Measurements from ENCODE around the gene OR2W3.

DNA sequence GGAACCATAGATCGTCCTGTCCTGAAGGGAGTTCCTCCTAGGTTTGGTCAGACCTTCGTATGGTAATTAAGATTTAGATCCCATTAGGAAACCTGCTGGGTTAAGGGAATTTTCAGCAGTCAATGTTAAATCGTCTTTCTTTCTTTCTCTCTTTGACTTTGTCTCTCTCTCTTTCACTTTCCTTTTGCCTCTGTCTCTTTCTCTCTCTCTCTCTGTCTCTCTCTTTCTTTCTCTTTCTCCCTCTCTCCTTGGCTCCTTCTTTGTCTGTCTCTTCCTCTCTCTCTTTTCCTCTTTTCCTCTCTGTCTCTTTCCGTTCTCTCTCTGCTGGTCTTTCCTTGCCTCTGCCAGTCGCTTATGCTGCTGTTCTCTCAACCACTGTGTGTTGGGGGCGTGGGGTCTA is 8.7 kb downstream of the OR2W3 start:
- no peak for TF ChIP-seq CEBPB (IDR thresholded peaks at IDR 0.05; ENCODE audit: low read depth)
- TF ChIP-seq, protein P1, sequence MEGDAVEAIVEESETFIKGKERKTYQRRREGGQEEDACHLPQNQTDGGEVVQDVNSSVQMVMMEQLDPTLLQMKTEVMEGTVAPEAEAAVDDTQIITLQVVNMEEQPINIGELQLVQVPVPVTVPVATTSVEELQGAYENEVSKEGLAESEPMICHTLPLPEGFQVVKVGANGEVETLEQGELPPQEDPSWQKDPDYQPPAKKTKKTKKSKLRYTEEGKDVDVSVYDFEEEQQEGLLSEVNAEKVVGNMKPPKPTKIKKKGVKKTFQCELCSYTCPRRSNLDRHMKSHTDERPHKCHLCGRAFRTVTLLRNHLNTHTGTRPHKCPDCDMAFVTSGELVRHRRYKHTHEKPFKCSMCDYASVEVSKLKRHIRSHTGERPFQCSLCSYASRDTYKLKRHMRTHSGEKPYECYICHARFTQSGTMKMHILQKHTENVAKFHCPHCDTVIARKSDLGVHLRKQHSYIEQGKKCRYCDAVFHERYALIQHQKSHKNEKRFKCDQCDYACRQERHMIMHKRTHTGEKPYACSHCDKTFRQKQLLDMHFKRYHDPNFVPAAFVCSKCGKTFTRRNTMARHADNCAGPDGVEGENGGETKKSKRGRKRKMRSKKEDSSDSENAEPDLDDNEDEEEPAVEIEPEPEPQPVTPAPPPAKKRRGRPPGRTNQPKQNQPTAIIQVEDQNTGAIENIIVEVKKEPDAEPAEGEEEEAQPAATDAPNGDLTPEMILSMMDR (IDR thresholded peaks at IDR 0.05 in 2 of 3, conservative IDR thresholded peaks at IDR 0.05 in 1 of 3; ENCODE audit: borderline replicate concordance in 1 of 3, insufficient read depth in 1 of 3, low read depth in 2 of 3, low read length in 2 of 3), result no peak
- TF ChIP-seq POLR2AphosphoS5 (IDR thresholded peaks at IDR 0.05; ENCODE audit: low read depth, low read length), result no peak
- TF ChIP-seq CBX3 (IDR thresholded peaks at IDR 0.05; ENCODE audit: low read depth), result no peak
- TF ChIP-seq SP1 (IDR thresholded peaks at IDR 0.05; ENCODE audit: low read depth), result no peak
- no peak for TF ChIP-seq EZH2 (IDR thresholded peaks at IDR 0.05)
- TF ChIP-seq, protein P2, sequence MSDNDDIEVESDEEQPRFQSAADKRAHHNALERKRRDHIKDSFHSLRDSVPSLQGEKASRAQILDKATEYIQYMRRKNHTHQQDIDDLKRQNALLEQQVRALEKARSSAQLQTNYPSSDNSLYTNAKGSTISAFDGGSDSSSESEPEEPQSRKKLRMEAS (IDR thresholded peaks at IDR 0.05), result no peak
- TF ChIP-seq, protein P3, sequence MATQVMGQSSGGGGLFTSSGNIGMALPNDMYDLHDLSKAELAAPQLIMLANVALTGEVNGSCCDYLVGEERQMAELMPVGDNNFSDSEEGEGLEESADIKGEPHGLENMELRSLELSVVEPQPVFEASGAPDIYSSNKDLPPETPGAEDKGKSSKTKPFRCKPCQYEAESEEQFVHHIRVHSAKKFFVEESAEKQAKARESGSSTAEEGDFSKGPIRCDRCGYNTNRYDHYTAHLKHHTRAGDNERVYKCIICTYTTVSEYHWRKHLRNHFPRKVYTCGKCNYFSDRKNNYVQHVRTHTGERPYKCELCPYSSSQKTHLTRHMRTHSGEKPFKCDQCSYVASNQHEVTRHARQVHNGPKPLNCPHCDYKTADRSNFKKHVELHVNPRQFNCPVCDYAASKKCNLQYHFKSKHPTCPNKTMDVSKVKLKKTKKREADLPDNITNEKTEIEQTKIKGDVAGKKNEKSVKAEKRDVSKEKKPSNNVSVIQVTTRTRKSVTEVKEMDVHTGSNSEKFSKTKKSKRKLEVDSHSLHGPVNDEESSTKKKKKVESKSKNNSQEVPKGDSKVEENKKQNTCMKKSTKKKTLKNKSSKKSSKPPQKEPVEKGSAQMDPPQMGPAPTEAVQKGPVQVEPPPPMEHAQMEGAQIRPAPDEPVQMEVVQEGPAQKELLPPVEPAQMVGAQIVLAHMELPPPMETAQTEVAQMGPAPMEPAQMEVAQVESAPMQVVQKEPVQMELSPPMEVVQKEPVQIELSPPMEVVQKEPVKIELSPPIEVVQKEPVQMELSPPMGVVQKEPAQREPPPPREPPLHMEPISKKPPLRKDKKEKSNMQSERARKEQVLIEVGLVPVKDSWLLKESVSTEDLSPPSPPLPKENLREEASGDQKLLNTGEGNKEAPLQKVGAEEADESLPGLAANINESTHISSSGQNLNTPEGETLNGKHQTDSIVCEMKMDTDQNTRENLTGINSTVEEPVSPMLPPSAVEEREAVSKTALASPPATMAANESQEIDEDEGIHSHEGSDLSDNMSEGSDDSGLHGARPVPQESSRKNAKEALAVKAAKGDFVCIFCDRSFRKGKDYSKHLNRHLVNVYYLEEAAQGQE (IDR thresholded peaks at IDR 0.05; ENCODE audit: low read depth), result no peak
- no peak for TF ChIP-seq ZNF274 (IDR thresholded peaks at IDR 0.05; ENCODE audit: low read depth, low read length)
- TF ChIP-seq SRF (IDR thresholded peaks at IDR 0.05; ENCODE audit: low read depth), result no peak
- TF ChIP-seq RAD21 (IDR thresholded peaks at IDR 0.05; ENCODE audit: low read depth), result no peak
- TF ChIP-seq ZFX (IDR thresholded peaks at IDR 0.05), result no peak
- TF ChIP-seq POLR2A (IDR thresholded peaks at IDR 0.05; ENCODE audit: borderline replicate concordance, extremely low read depth, insufficient read depth, insufficient read length), result no peak
- no peak for TF ChIP-seq SIN3A (IDR thresholded peaks at IDR 0.05; ENCODE audit: low read depth)

All from HCT116 (cell line).